Astrocyte (in vitro differentiated cells and primary cell): Measurements from ENCODE around the gene TMEM259. TPM values are rescaled to one million over a fixed set of nuclear protein-coding genes. Genes with fewer than 3 reads are reported as not detected.

Experiments
- DNase-seq: peaks from one replicate; pipeline ENCODE4 v3.0.0-alpha.2; 2010; ENCODE audit warnings: low read depth
- FAIRE-seq: peaks from 2 replicates; lab custom pipeline; 2011; peaks lifted over from hg19 to GRCh38; lab: Jason Lieb, UNC
- H2AFZ ChIP-seq: 2 replicates; pipeline ENCODE4 v1.6.0; 2012; ENCODE audit warnings: low read depth, low read length, inconsistent platforms
- H3K27ac ChIP-seq: 2 replicates; pipeline ENCODE4 v1.5.1; 2011; ENCODE audit warnings: low read depth, low read length, inconsistent platforms
- H3K27me3 ChIP-seq: 2 replicates; pipeline ENCODE4 v1.6.0; 2011; ENCODE audit warnings: low read length, inconsistent platforms; ENCODE audit not compliant: insufficient read depth
- H3K36me3 ChIP-seq: 2 replicates; pipeline ENCODE4 v1.5.1; 2011; ENCODE audit warnings: low read length, inconsistent platforms; ENCODE audit not compliant: insufficient read depth
- H3K4me1 ChIP-seq: 2 replicates; pipeline ENCODE4 v1.5.1; 2011; ENCODE audit warnings: low read length, inconsistent platforms; ENCODE audit not compliant: insufficient read depth
- H3K4me2 ChIP-seq: 2 replicates; pipeline ENCODE4 v1.6.0; 2012; ENCODE audit warnings: low read length, inconsistent platforms
- H3K4me3 ChIP-seq: 2 replicates; pipeline ENCODE4 v1.5.1; 2011; ENCODE audit warnings: low read depth, mild to moderate bottlenecking, low read length, inconsistent platforms; ENCODE audit not compliant: insufficient read depth
- H3K79me2 ChIP-seq: 2 replicates; pipeline ENCODE4 v1.6.0; 2012; ENCODE audit warnings: mild to moderate bottlenecking, low read length, inconsistent platforms; ENCODE audit not compliant: insufficient read depth
- H3K9ac ChIP-seq: 2 replicates; pipeline ENCODE4 v1.6.0; 2012; ENCODE audit warnings: mild to moderate bottlenecking, low read length, inconsistent platforms
- H3K9me3 ChIP-seq: 2 replicates; pipeline ENCODE4 v1.5.1; 2012; ENCODE audit warnings: low read depth, mild to moderate bottlenecking, low read length, inconsistent platforms; ENCODE audit not compliant: insufficient read depth
- H4K20me1 ChIP-seq: 2 replicates; pipeline ENCODE4 v1.6.0; 2012; ENCODE audit warnings: low read length, inconsistent platforms; ENCODE audit not compliant: insufficient read depth
- H3K27ac Mint-ChIP-seq: one replicate; pipeline ENCODE4 v1.8.0; 2021; ENCODE audit warnings: mild to moderate bottlenecking, mixed read lengths; ENCODE audit not compliant: unreplicated experiment
- H3K27me3 Mint-ChIP-seq: one replicate; pipeline ENCODE4 v1.8.0; 2021; ENCODE audit warnings: low read depth, mixed read lengths; ENCODE audit not compliant: unreplicated experiment
- H3K36me3 Mint-ChIP-seq: one replicate; pipeline ENCODE4 v1.8.0; 2021; ENCODE audit warnings: low read depth, mixed read lengths; ENCODE audit not compliant: unreplicated experiment
- H3K4me1 Mint-ChIP-seq: one replicate; pipeline ENCODE4 v1.8.0; 2021; ENCODE audit warnings: low read depth, mixed read lengths; ENCODE audit not compliant: unreplicated experiment
- H3K4me3 Mint-ChIP-seq: one replicate; pipeline ENCODE4 v1.8.0; 2021; ENCODE audit warnings: mild to moderate bottlenecking, moderate library complexity, mixed read lengths; ENCODE audit not compliant: unreplicated experiment
- H3K9me3 Mint-ChIP-seq: one replicate; pipeline ENCODE4 v1.8.0; 2021; ENCODE audit warnings: mild to moderate bottlenecking, mixed read lengths; ENCODE audit not compliant: unreplicated experiment
- CTCF ChIP-seq: IDR thresholded peaks from 2 replicates; pipeline ENCODE4 v1.5.1; 2011; ENCODE audit warnings: low read depth, mild to moderate bottlenecking, inconsistent platforms, low read length, moderate library complexity; ENCODE audit not compliant: insufficient read depth
- EZH2 ChIP-seq: IDR thresholded peaks from 2 replicates; pipeline ENCODE4 v1.6.1; 2012; ENCODE audit warnings: mild to moderate bottlenecking, low read length, inconsistent platforms; ENCODE audit not compliant: insufficient read depth
- total RNA-seq: library from RNA; stranded (reverse); gene quantifications from 2 replicates; pipeline ENCODE4 v1.2.1, GENCODE V29; 2021

The TMEM259 gene
- total RNA-seq, 1 donor from 2014 or later = 155 TPM

GRCh38 chr19:974564-975257 lies 46.2 kb downstream of the TMEM259 start:
- Mint-ChIP-seq H3K27ac (no peak overlapping the region), H3K27me3 (no peaks in the 10 kb centered on the region), H3K4me1 (no peaks in the 10 kb centered on the region), H3K9me3 (peaks cover 5% of the 10 kb centered on the region), H3K4me3 (no peak overlapping the region), H3K36me3 (peaks cover 16% of the 10 kb centered on the region)
- no peak for DNase-seq
- Histone ChIP-seq H3K9me3 (peaks cover 5% of the 10 kb centered on the region), H2AFZ (no peak overlapping the region), H3K27me3 (no peaks in the 10 kb centered on the region), H3K79me2 (no peaks in the 10 kb centered on the region), H3K4me2 (no peak overlapping the region), H3K4me1 (no peaks in the 10 kb centered on the region), H4K20me1 (no peaks in the 10 kb centered on the region), H3K27ac (no peak overlapping the region), H3K9ac (no peak overlapping the region), H3K36me3 (peaks cover 10% of the 10 kb centered on the region), H3K4me3 (no peak overlapping the region)
- FAIRE-seq = no peak
- TF ChIP-seq EZH2 = no peak
- TF ChIP-seq CTCF = no peak

DNA sequence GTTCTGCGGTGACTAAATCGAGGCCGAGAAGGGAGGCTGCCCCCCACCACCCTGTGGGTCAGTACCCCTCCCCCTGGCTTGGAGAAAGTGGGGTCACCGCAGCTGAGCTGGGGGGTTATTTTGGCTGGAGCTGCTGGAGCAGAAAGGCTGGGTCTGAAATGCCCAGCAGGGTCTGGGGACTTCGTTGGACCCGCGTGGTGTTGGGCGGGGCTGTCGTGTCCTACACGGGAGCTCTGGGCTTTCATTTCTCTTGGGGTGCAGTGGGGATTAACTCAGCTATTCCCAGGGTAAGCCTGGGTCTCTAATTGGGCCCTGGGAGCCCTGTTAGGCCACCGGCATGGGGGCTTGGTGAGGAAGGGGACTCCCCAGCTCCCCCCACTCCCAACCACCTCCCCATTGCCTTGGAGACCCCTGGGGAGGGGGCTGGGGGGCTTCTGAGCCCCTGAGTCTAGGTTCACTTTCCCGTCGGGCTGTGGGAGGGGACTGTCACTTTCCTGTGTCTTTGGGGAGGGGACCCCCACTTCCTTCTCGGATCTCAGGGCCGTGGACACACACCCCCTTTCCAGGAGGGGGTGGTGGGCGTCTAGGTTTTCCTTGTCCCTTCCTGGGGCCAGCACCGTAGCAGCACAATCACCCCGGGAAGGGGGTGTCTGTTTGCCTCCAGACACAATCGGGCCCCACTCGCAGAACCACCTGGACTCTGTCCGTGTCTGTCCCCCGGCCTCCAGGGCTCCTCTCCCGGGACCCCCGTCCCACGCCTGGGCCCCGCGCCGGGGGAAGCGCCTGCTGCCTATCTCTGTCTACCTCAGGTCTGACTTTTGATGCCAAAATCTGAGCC lies 47.0 kb downstream of the TMEM259 start:
- H3K4me3 Mint-ChIP-seq = no peak overlapping the region
- H3K27me3 Mint-ChIP-seq = no peaks in the 10 kb centered on the region
- Histone ChIP-seq H3K36me3 (peaks cover 10% of the 10 kb centered on the region), H3K79me2 (no peaks in the 10 kb centered on the region), H3K4me1 (no peaks in the 10 kb centered on the region), H3K9me3 (peaks cover 5% of the 10 kb centered on the region), H3K9ac (no peak overlapping the region), H2AFZ (no peak overlapping the region), H3K27ac (no peak overlapping the region), H3K4me3 (no peak overlapping the region), H3K4me2 (no peak overlapping the region), H3K27me3 (no peaks in the 10 kb centered on the region), H4K20me1 (no peaks in the 10 kb centered on the region)
- no peak for TF ChIP-seq CTCF
- no peak for TF ChIP-seq EZH2
- H3K36me3 Mint-ChIP-seq = peaks cover 16% of the 10 kb centered on the region
- peaks cover 5% of the 10 kb centered on the region for H3K9me3 Mint-ChIP-seq
- no peak for FAIRE-seq
- H3K27ac Mint-ChIP-seq = no peak overlapping the region
- no peak for DNase-seq
- H3K4me1 Mint-ChIP-seq = no peaks in the 10 kb centered on the region

GRCh38 chr19:972281-972680 lies 48.6 kb downstream of the TMEM259 start:
- H3K27ac ChIP-seq = no peak overlapping the region
- Mint-ChIP-seq H3K4me3 (peak overlapping the region; percentile 29), H3K27me3 (no peaks in the 10 kb centered on the region), H3K36me3 (peaks cover 22% of the 10 kb centered on the region), H3K4me1 (no peaks in the 10 kb centered on the region), H3K27ac (no peak overlapping the region), H3K9me3 (peaks cover 5% of the 10 kb centered on the region)
- no peak overlapping the region for H3K9ac ChIP-seq
- no peak overlapping the region for H2AFZ ChIP-seq
- DNase-seq (no peak), FAIRE-seq (no peak)
- no peaks in the 10 kb centered on the region for H4K20me1 ChIP-seq
- H3K4me2 ChIP-seq = no peak overlapping the region
- no peaks in the 10 kb centered on the region for H3K79me2 ChIP-seq
- no peak overlapping the region for H3K4me3 ChIP-seq
- no peaks in the 10 kb centered on the region for H3K4me1 ChIP-seq
- no peak for TF ChIP-seq CTCF
- no peak for TF ChIP-seq EZH2
- peaks cover 5% of the 10 kb centered on the region for H3K9me3 ChIP-seq
- H3K27me3 ChIP-seq = no peaks in the 10 kb centered on the region
- peaks cover 16% of the 10 kb centered on the region for H3K36me3 ChIP-seq
